ENCODE data around the gene CRIP2.

CRIP2 gene

GRCh38 chr14:105495990-105496830, 21.6 kb downstream of the CRIP2 start:
- no peak for TF ChIP-seq CTBP1 (IDR thresholded peaks at IDR 0.05; ENCODE audit: borderline replicate concordance)
- no peak for TF ChIP-seq FOXK2 (IDR thresholded peaks at IDR 0.05)
- TF ChIP-seq L3MBTL2 (conservative IDR thresholded peaks at IDR 0.05) = no peak
- no peak for TF ChIP-seq SUZ12 (IDR thresholded peaks at IDR 0.05)
- no peak for TF ChIP-seq HDGF (IDR thresholded peaks at IDR 0.05; ENCODE audit: borderline replicate concordance)
- TF ChIP-seq FOXM1 (IDR thresholded peaks at IDR 0.05; ENCODE audit: borderline replicate concordance) = no peak
- TF ChIP-seq TARDBP (IDR thresholded peaks at IDR 0.05) = no peak
- no peak for TF ChIP-seq SP1 (IDR thresholded peaks at IDR 0.05)
- TF ChIP-seq NFRKB (IDR thresholded peaks at IDR 0.05) = no peak
- TF ChIP-seq FOXA1 (IDR thresholded peaks at IDR 0.05) = no peak
- TF ChIP-seq ZNF384 (IDR thresholded peaks at IDR 0.05) = no peak
- TF ChIP-seq ELF4 (IDR thresholded peaks at IDR 0.05) = no peak
- TF ChIP-seq, protein P1, sequence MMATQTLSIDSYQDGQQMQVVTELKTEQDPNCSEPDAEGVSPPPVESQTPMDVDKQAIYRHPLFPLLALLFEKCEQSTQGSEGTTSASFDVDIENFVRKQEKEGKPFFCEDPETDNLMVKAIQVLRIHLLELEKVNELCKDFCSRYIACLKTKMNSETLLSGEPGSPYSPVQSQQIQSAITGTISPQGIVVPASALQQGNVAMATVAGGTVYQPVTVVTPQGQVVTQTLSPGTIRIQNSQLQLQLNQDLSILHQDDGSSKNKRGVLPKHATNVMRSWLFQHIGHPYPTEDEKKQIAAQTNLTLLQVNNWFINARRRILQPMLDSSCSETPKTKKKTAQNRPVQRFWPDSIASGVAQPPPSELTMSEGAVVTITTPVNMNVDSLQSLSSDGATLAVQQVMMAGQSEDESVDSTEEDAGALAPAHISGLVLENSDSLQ (IDR thresholded peaks at IDR 0.05) = no peak
- TF ChIP-seq LEF1 (IDR thresholded peaks at IDR 0.05; ENCODE audit: borderline replicate concordance) = no peak
- no peak for TF ChIP-seq ARNT (IDR thresholded peaks at IDR 0.05)
- CTCF ChIA-PET = interaction anchor here (0.6 kb wide), 1 partner anchor 133 kb away, joined by 4 read pairs; no protein-coding TSS in a partner anchor
- DNase-seq (ENCODE audit: extremely low spot score) = no peak
- POLR2A ChIA-PET = no interaction called here

DNA sequence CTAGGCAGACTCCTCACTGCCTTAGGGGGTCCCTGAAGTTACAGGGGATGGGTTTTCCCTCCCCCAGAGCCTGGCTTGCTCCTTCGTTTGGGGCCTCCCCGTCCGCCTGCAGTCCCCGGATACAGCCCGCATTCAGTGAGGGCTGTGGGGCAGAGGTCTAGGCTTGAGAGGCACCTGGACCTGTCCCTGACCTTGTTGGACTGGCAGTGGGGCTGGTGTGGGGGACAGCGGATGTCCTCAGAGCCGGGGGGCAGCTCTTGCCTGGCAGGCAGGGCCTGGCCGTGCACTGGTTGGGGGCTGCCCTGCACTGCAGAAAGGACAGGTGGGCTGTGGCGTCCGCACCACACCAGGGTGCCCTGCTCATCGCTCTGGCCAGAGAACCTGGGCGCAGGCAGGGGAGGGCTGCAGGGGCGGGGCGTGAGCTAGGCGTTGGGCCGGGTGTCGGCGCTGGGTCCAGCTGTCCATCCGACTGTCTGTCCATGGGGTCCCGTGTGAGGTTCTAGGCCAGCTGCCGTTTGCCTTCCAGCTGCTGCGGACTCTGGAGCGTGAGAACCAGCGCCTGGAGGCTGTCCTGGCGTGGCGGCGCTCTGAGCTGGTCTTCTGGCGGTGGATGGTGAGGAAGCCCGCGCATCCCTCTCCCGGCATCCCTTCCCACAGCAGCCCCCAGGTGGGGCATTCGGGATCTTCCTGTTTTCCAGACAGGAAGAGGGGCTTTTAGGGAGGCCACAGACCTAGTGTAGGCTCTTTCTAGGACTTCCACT, 22.4 kb downstream of the CRIP2 start:
- ChIA-PET CTCF (interaction anchor here (0.6 kb wide), 1 partner anchor 134 kb away, joined by 4 read pairs; no protein-coding TSS in a partner anchor), POLR2A (no interaction called here)
- TF ChIP-seq FOXA1 (IDR thresholded peaks at IDR 0.05) (no peak), SUZ12 (IDR thresholded peaks at IDR 0.05) (no peak), FOXK2 (IDR thresholded peaks at IDR 0.05) (no peak), ELF4 (IDR thresholded peaks at IDR 0.05) (no peak), LEF1 (IDR thresholded peaks at IDR 0.05; ENCODE audit: borderline replicate concordance) (no peak), ZNF384 (IDR thresholded peaks at IDR 0.05) (no peak), FOXM1 (IDR thresholded peaks at IDR 0.05; ENCODE audit: borderline replicate concordance) (no peak), BHLHE40 (IDR thresholded peaks at IDR 0.05; ENCODE audit: borderline replicate concordance) (no peak), CTBP1 (IDR thresholded peaks at IDR 0.05; ENCODE audit: borderline replicate concordance) (no peak), SP1 (IDR thresholded peaks at IDR 0.05) (no peak), TARDBP (IDR thresholded peaks at IDR 0.05) (no peak)
- TF ChIP-seq, protein P1 (IDR thresholded peaks at IDR 0.05) = no peak
- DNase-seq (ENCODE audit: extremely low spot score) = no peak

DNA sequence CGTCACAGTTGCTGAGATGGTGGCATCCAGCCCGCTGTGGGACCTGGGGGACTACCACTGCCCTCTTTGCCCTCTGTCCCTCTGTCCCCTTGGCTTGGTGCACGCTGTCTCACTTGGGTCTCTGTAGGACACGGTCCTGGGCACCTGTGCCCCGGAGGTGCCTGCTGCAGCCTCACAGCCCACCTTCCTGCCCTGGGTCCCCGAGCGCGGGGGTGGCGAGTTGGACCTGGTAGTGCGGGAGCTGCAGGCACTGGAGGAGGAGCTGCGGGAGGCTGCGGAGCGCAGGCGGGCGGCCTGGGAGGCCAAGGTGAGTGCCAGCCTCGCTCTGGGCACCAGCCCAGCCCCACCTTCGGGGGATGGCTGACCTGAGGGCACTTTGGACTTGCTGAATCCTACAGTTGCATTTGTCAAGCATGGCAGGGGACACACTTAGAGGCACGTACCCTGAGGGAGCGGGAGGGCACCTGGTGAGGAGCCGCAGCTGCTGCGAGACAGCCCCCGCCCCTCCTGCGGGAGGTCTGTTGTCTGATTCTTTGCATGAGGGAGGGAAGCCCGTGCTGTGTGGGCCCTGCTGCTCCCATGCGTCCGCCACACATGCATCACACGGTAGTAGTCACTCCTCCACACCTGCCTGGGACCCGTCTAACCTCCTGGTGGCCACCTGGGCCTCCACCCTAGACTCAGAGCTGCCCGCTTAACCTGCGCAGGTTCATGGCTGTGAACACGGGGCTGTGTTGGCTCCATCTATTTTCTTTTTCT, 23.2 kb downstream of the CRIP2 start:
- POLR2A ChIA-PET = no interaction called here
- CTCF ChIA-PET = interaction anchor here (0.6 kb wide), 1 partner anchor 133 kb away, joined by 3 read pairs; no protein-coding TSS in a partner anchor
- TF ChIP-seq HDGF (IDR thresholded peaks at IDR 0.05; ENCODE audit: borderline replicate concordance) = no peak
- TF ChIP-seq L3MBTL2 (conservative IDR thresholded peaks at IDR 0.05) = no peak
- no peak for TF ChIP-seq BHLHE40 (IDR thresholded peaks at IDR 0.05; ENCODE audit: borderline replicate concordance)
- TF ChIP-seq FOXA1 (IDR thresholded peaks at IDR 0.05) = no peak
- TF ChIP-seq ZNF384 (IDR thresholded peaks at IDR 0.05) = no peak
- TF ChIP-seq NFRKB (IDR thresholded peaks at IDR 0.05) = no peak
- TF ChIP-seq SUZ12 (IDR thresholded peaks at IDR 0.05) = no peak
- TF ChIP-seq ELF4 (IDR thresholded peaks at IDR 0.05) = no peak
- no peak for TF ChIP-seq FOXK2 (IDR thresholded peaks at IDR 0.05)
- TF ChIP-seq, protein P1 (IDR thresholded peaks at IDR 0.05) = no peak
- TF ChIP-seq ARNT (IDR thresholded peaks at IDR 0.05) = no peak
- TF ChIP-seq LEF1 (IDR thresholded peaks at IDR 0.05; ENCODE audit: borderline replicate concordance) = no peak
- no peak for TF ChIP-seq SP1 (IDR thresholded peaks at IDR 0.05)
- no peak for TF ChIP-seq FOXM1 (IDR thresholded peaks at IDR 0.05; ENCODE audit: borderline replicate concordance)
- TF ChIP-seq TARDBP (IDR thresholded peaks at IDR 0.05) = no peak
- TF ChIP-seq CTBP1 (IDR thresholded peaks at IDR 0.05; ENCODE audit: borderline replicate concordance) = no peak
- DNase-seq (ENCODE audit: extremely low spot score) = no peak

- ChIA-PET CTCF (interaction anchor here (1.3 kb wide), 1 partner anchor 28 kb away, joined by 5 read pairs; no protein-coding TSS in a partner anchor), POLR2A (no interaction called here)
- TF ChIP-seq NFRKB (IDR thresholded peaks at IDR 0.05) (no peak), CTBP1 (IDR thresholded peaks at IDR 0.05; ENCODE audit: borderline replicate concordance) (no peak), BHLHE40 (IDR thresholded peaks at IDR 0.05; ENCODE audit: borderline replicate concordance) (no peak), LEF1 (IDR thresholded peaks at IDR 0.05; ENCODE audit: borderline replicate concordance) (no peak), ARNT (IDR thresholded peaks at IDR 0.05) (no peak), FOXA1 (IDR thresholded peaks at IDR 0.05) (no peak), TARDBP (IDR thresholded peaks at IDR 0.05) (no peak), FOXK2 (IDR thresholded peaks at IDR 0.05) (no peak), HDGF (IDR thresholded peaks at IDR 0.05; ENCODE audit: borderline replicate concordance) (no peak), SUZ12 (IDR thresholded peaks at IDR 0.05) (no peak), ZNF384 (IDR thresholded peaks at IDR 0.05) (no peak), FOXM1 (IDR thresholded peaks at IDR 0.05; ENCODE audit: borderline replicate concordance) (no peak), ELF4 (IDR thresholded peaks at IDR 0.05) (no peak), L3MBTL2 (conservative IDR thresholded peaks at IDR 0.05) (no peak), SP1 (IDR thresholded peaks at IDR 0.05) (no peak)
- TF ChIP-seq, protein P1 (IDR thresholded peaks at IDR 0.05) = no peak
- no peak for DNase-seq (ENCODE audit: extremely low spot score)
Measured at GRCh38 chr14:105498430-105499255, 24.0 kb downstream of the CRIP2 start.

Data from HEK293T (cell line).